ENCODE results near the gene MRPL36.

DNA sequence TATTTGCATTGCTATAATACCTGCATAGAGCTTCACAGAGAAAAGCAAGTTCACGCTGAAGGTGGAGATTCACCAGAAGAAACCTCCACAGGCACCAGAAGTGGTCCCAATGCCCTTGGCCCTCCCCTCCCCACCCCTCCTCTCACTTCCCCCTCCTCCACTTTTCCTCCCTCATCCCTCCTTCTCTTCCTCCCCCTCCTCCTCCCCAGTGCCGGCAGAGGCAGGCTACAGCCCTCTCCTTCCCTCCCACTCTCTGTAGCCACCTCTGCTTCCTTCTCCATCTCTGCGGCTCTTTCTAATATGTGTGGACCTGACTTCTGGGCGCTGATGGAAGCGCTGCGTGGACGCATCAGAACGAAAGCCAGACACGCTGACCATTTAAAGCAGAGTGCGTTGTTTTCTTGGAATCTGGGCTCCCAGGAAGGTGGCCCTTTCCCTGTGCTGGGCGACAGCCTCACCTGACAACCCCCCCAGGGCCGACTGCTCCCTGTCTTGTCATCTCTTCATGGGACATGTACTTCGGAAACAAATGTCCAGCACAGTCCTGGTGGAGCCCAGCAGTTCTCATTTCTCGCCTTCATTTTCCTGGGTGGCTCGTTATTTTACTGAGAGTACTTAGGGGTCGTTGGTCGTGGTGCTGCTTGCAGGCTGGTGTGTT lies 31.1 kb upstream of the MRPL36 start:
- TF ChIP-seq, protein P1, sequence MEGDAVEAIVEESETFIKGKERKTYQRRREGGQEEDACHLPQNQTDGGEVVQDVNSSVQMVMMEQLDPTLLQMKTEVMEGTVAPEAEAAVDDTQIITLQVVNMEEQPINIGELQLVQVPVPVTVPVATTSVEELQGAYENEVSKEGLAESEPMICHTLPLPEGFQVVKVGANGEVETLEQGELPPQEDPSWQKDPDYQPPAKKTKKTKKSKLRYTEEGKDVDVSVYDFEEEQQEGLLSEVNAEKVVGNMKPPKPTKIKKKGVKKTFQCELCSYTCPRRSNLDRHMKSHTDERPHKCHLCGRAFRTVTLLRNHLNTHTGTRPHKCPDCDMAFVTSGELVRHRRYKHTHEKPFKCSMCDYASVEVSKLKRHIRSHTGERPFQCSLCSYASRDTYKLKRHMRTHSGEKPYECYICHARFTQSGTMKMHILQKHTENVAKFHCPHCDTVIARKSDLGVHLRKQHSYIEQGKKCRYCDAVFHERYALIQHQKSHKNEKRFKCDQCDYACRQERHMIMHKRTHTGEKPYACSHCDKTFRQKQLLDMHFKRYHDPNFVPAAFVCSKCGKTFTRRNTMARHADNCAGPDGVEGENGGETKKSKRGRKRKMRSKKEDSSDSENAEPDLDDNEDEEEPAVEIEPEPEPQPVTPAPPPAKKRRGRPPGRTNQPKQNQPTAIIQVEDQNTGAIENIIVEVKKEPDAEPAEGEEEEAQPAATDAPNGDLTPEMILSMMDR (IDR thresholded peaks at IDR 0.05; ENCODE audit: low read depth, low read length), result no peak
- no peak for TF ChIP-seq EZH2phosphoT487 (IDR thresholded peaks at IDR 0.05; ENCODE audit: low read depth)

All from OCI-LY3 (cell line).